ENCODE results near the gene OGG1.

The OGG1 gene

GRCh38 chr3:9806137-9806536 lies 56.4 kb downstream of the OGG1 start:
- no peaks in the 10 kb centered on the region for H3K9me3 ChIP-seq (ENCODE audit: control insufficient read depth in 1 of 2, low read length in 2 of 2)
- no peak overlapping the region for H3K4me3 ChIP-seq (ENCODE audit: low read depth in 1 of 2, low read length in 2 of 2)
- no peak overlapping the region for H3K27ac ChIP-seq (ENCODE audit: low read depth, low read length)
- H3K9ac ChIP-seq (ENCODE audit: low read depth in 1 of 2, low read length in 2 of 2), result no peak overlapping the region
- H3K36me3 ChIP-seq (ENCODE audit: control insufficient read depth in 1 of 2, insufficient read depth in 2 of 2, low read length in 2 of 2), result peaks cover 34 to 57% of the 10 kb centered on the region in 2 donors
- H3K4me1 ChIP-seq (ENCODE audit: control insufficient read depth in 1 of 2, insufficient read depth in 2 of 2, low read length in 2 of 2), result peaks cover 34 to 48% of the 10 kb centered on the region in 2 donors
- no peaks in the 10 kb centered on the region for H3K27me3 ChIP-seq (ENCODE audit: control insufficient read depth in 1 of 2, insufficient read depth in 2 of 2, low read length in 2 of 2)

Data from duodenal mucosa (tissue), 2 donors.